ENCODE data around the gene EZR.

Gene EZR

GRCh38 chr6:158760618-158761250 is 58.4 kb downstream of the EZR start:
- no peak for DNase-seq

- no peak for DNase-seq
These were observed 59.1 kb downstream of the EZR start for GRCh38 chr6:158759966-158760617.

- no peak for DNase-seq
These were observed 60.2 kb downstream of the EZR start for GRCh38 chr6:158758941-158759479.

- no peak for DNase-seq
These were observed 60.7 kb downstream of the EZR start for GRCh38 chr6:158758451-158758860.

GRCh38 chr6:158757753-158758090 is 61.4 kb downstream of the EZR start:
- no peak for DNase-seq

GRCh38 chr6:158756977-158757752 is 62.0 kb downstream of the EZR start:
- DNase-seq = no peak

GRCh38 chr6:158756126-158756525 is 63.0 kb downstream of the EZR start:
- DNase-seq = no peak

GRCh38 chr6:158755636-158756035 is 63.5 kb downstream of the EZR start:
- no peak for DNase-seq

GRCh38 chr6:158754738-158755137 is 64.4 kb downstream of the EZR start:
- no peak for DNase-seq

GRCh38 chr6:158753811-158754210 is 65.4 kb downstream of the EZR start:
- DNase-seq = no peak

GRCh38 chr6:158752613-158753012 is 66.6 kb downstream of the EZR start:
- DNase-seq = no peak

- no peak for DNase-seq
These were observed 67.2 kb downstream of the EZR start for GRCh38 chr6:158751921-158752320.

- DNase-seq = no peak
These were observed 67.9 kb downstream of the EZR start for GRCh38 chr6:158751224-158751623.

- no peak for DNase-seq
These were observed 74.2 kb downstream of the EZR start for GRCh38 chr6:158744986-158745430.

GRCh38 chr6:158743033-158743651 is 76.0 kb downstream of the EZR start:
- no peak for DNase-seq

GRCh38 chr6:158739673-158740072 is 79.5 kb downstream of the EZR start:
- DNase-seq = no peak

GRCh38 chr6:158737710-158738615 is 81.2 kb downstream of the EZR start:
- DNase-seq = no peak

GRCh38 chr6:158737082-158737709 is 82.0 kb downstream of the EZR start:
- no peak for DNase-seq

- DNase-seq = no peak
These were observed 84.2 kb downstream of the EZR start for GRCh38 chr6:158735009-158735408.

- no peak for DNase-seq
These were observed 88.6 kb downstream of the EZR start for GRCh38 chr6:158730541-158730907.

GRCh38 chr6:158729906-158730540 is 89.1 kb downstream of the EZR start:
- no peak for DNase-seq

Data from T-helper 2 cell (primary cell).